HG03558 (cell line): ENCODE results near the gene KRTAP5-5.

ENCODE experiments used
- ATAC-seq: cut with Tn5 transposase; IDR thresholded peaks from one replicate; pipeline ENCODE4 v1.9.1; 2021; ENCODE audit warnings: moderate number of reproducible peaks; ENCODE audit not compliant: unreplicated experiment; ENCODE audit errors: extremely low read depth

KRTAP5-5 gene

GRCh38 chr11:1673446-1674172 lies 44.0 kb downstream of the KRTAP5-5 start:
- no peak for ATAC-seq

DNA sequence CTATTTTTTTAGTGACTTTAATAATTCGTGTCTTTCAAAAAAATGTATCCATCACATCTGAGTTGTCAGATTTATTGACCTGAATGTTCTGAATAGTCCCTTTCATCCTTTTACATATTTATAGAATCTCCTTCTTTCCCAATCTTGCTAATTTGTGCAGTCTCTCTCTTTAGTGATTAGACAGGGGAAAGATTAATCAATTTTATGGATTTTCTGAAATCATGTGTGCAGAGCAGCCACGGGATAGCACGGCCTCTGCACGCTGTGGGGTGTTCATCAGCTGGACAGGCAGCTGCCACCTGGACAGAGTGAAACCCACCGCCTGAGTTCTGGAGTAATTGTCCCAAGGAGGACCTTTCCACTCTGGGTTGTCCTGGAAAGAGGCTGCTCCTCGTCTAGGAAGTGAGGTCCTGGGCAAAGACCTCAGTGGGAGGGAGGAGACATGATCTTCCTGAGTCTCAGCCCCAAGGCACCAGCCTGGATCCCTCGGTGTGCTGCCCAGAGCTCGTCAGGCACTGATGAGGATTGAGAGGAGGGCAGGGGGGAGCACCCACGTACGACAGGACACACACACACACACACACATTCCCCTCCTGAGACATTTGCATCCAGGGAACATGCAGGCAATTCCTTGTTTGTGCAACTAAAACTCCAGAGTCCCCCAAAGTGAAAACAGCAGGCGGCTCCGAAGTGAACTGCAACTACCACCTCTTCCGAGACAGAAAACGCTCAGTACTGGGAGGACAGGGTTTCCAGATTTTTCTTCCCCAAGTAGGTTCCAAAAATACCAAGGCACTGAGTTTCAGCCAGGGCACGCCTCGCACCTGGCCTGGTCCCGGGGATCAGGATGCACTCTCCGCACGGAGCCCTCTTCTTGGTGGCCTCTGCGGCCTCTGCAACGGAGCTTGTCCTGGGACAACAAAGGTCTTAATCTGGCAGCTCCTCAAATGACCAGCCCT lies 44.9 kb downstream of the KRTAP5-5 start:
- no peak for ATAC-seq

GRCh38 chr11:1675536-1676228 lies 46.1 kb downstream of the KRTAP5-5 start:
- ATAC-seq = no peak

- no peak for ATAC-seq
Measured at GRCh38 chr11:1676229-1676740, 46.7 kb downstream of the KRTAP5-5 start.

DNA sequence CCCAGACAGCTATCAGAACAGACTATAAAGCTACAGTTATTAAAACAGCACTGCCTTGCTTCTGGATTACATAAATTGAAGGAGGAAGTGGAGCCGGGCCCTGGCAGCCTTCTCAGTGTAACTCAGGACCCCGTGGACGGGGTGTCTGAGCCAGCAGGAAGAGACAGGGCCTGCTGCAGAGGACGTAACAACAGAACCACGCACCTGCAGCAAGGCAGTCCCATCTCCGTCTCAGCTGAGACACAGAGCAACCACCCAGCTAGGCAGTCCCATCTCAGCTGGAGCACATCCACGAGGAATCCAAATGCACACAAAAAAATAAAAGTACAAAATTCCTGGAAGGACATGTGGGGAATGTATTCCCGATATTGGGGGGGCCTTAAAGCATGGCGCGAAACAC lies 50.3 kb downstream of the KRTAP5-5 start:
- no peak for ATAC-seq
